Hypothalamus (tissue), 51 donors: Measurements from ENCODE around the gene PCBP3.

ENCODE experiments used
- DNase-seq, 51 donors: peaks; one replicate each; lab custom pipeline; 2025; lab: John Stamatoyannopoulos, UW

PCBP3 gene

DNA sequence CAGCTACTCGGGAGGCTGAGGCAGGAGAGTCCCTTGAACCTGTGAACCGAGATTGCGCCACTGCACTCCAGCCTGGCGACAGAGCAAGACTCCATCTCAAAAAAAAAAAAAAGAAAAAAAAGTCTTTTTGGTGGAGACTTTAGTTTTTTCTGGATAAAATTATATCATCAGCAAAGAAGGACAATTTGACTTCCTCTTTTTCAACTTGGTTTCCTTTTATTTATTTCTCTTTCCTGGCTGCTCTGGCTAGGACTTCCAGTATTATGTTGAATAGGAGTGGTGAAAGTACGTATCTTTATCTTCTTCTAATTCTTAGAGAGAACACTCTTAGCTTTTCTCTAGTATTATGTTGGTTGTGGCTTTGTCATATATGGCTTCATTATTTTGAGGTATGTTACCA, 130.8 kb downstream of the PCBP3 start:
- DNase-seq: no peak

- DNase-seq: no peak
Observed at GRCh38 chr21:45776971-45777370, 133.4 kb downstream of the PCBP3 start.

- no peak for DNase-seq
Observed at GRCh38 chr21:45778686-45779085, 135.2 kb downstream of the PCBP3 start.

DNA sequence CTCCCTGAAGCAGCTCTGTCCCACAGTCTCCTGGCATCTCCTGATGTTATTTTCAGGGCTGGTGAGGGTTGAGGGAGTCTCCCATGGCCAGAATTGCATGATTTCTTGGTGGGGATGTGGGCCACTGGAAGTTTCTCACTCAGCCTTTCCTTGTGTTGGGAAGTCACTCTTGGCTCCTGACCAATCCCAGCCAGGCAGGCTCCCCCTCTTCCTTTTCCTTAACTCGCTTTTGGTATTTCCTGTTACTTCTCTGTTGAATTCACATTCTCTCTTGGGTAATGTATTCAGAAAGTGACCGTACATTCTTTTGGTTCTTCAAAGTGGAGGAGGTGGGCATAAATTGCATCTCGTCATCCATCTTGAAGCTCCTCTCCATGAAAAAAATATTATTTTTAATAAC, 135.7 kb downstream of the PCBP3 start:
- DNase-seq: no peak

- no peak for DNase-seq
Observed at GRCh38 chr21:45780647-45781046, 137.1 kb downstream of the PCBP3 start.

DNA sequence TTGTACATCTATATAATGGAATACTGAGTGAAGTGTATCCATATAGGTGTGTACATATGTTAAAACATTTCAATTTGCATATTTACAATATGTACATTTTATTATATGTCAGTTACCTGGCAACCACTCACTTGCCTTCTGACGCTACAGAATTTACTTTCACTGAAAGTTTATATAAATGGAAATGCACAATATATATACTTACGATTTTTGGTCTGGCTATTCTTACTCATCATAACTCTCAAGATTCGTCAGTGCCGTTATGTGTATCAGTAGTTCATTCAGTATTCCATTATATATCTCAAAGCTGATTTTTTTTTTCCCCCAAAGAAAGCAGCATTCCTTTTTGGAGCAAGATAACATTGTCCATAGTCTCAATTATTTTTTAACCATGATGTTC, 138.2 kb downstream of the PCBP3 start:
- no peak for DNase-seq

DNA sequence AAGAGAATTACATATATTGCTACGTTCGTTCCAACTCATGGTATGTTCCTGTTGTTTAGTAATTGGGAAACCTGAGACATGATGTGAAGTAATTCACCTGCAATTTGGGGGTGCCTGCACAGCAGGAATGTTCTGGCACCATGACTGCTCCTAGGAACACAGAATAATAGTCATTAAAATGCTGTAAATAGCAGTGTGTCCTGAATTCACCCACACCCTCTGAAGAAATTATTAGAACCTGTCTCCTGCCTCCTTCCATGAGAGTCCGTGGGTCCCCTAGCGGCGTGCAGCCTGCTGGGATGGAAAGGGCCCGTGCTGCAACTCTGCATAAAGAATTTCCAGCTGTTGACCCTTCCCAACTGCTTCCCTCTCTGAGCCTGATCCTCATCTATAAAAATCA, 143.1 kb downstream of the PCBP3 start:
- DNase-seq: no peak

GRCh38 chr21:45787371-45787770, 143.8 kb downstream of the PCBP3 start:
- no peak for DNase-seq

DNA sequence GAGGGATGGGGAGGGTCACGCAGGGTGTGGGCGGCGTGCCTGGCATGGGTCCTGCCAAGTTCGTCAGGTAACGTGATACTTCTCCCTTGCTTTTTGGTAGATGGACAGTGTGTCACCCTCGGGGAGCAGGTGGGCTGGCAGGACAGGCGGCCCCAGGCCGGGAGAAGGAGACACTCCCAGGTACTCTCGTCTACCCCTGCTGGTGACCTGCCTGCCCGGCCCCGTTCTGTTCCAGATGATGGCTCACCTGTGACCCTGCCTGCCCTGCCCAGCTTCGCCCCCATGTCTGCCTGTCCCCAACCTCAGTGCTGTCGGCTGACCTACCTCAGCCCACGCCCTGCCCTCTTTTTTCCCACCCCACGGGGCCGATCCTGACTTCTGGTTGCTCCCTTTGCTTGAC, 144.7 kb downstream of the PCBP3 start:
- DNase-seq: no peak

GRCh38 chr21:45788637-45789506, 145.3 kb downstream of the PCBP3 start:
- no peak for DNase-seq

GRCh38 chr21:45790427-45790826, 146.9 kb downstream of the PCBP3 start:
- DNase-seq: no peak

DNA sequence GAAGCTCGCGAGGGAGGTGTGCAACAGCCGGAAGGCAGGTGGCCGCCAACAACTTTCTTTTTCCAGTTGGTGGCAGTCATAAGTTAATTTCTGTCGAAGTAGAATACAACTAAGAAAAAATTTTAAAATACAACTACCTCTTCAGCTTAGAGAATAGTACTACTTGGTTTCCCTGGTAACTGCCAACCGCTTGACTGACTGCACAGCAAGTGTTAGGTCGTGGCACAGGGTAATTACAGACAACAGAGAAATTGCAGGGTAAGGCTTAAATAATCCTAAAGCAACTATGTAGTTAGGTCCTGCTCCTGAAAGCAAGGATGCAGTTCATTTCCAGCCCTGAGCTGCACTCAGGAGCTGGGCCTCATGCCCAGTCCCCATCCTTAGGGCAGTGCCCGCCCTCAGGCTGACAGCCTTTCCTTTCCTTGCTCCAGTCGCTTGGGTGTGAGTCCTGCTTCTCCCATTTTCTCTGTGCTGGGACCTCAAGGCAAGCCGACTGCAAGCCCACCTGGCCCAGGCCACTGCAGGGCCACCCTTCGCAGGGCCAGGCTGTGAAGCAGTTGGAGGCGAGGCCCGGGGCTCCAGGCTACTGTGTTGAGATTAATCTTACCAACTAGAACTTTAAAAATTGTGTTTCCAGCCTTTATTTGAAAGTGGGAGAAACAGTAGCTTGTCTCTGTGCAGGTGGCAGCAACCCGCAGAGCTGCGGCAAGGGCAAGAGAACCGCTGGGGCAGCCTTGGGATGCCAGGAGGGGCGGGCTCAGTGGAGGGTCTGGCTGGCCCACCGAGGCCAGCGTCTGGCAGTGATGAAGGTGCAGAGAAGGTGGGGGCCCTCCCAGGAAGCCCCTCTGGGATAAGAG, 148.3 kb downstream of the PCBP3 start:
- DNase-seq: no peak

DNA sequence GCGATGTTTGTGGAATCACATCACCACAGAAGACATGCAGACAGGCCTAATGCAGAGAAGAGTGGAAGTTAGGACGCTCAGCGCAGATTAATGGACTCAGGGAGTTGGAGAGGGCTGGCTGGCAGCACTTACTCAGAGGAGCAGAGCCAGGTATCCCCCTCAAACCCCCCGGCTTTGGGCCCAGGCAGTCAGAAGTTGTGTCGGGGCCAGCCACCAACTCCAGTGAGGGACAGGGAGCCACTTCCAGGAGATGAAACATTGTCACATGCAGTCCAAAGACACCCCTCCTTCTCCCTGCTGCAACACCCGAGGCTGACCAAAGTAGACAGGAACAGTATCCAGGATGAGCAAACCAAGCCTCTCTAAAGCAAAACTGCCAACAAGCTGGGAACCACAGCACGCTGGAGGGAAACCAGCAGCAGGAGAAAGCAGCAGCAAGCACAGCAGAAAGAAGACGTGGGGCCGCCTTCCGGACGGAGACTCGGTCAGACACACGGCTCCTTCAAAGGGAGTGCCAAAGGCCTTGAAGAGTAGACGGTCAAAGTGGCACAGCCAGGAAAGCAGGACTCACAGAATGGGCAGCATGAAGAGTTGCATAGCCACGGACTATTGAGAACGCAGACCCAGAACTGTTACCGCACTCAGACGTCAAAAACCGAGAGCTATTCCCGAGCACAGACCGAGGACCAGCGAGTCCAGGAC, 149.3 kb downstream of the PCBP3 start:
- no peak for DNase-seq

GRCh38 chr21:45794027-45794426, 150.5 kb downstream of the PCBP3 start:
- DNase-seq: no peak

GRCh38 chr21:45796003-45796402, 152.5 kb downstream of the PCBP3 start:
- no peak for DNase-seq

GRCh38 chr21:45797338-45797737, 153.8 kb downstream of the PCBP3 start:
- no peak for DNase-seq

DNA sequence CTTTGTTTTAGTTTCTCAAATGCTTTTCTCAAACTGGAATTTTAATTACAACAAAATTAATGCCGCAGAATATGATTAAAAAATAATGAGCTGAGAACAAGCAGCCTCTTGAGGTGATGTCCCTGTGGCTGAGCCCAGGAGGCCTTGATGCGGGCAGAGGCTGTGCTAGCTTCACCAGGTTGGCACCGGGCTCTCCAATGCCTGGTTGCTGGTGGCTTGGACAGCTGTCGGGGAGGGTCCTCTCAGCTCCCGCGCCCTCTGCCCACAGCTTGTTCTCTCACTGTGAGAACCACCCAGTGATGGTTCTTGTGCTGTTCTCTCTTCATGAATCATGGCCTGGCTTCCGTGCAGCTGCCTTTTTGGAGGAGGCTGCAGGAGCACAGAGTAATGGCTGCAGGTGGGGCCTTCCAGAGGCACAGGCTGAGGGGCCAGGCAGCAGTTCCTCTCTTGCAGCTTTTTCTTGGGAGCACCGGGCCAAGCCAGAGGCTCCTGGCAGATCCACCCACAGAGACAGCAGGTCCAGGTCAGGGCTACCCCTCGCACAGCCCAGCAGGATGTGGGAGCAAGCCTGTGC, 156.3 kb downstream of the PCBP3 start:
- DNase-seq: no peak

GRCh38 chr21:45800339-45801080, 157.0 kb downstream of the PCBP3 start:
- DNase-seq: no peak

- DNase-seq: no peak
Observed at GRCh38 chr21:45801129-45801964, 157.8 kb downstream of the PCBP3 start.
